UCSD-AML1 (cell line): ENCODE data around the gene SUDS3.
"Not testable (repeated sequence)": the region's sequence is repeated elsewhere in the genome, so short reads cannot be mapped to it uniquely, and the experiment has no call there.

Experiments used
- DNase-seq: peaks from one replicate; lab custom pipeline; 2025; ENCODE audit not compliant: unreplicated experiment; lab: John Stamatoyannopoulos, UW

Gene SUDS3

GRCh38 chr12:118391836-118392235 is 15.5 kb downstream of the SUDS3 start:
- DNase-seq: no peak

DNA sequence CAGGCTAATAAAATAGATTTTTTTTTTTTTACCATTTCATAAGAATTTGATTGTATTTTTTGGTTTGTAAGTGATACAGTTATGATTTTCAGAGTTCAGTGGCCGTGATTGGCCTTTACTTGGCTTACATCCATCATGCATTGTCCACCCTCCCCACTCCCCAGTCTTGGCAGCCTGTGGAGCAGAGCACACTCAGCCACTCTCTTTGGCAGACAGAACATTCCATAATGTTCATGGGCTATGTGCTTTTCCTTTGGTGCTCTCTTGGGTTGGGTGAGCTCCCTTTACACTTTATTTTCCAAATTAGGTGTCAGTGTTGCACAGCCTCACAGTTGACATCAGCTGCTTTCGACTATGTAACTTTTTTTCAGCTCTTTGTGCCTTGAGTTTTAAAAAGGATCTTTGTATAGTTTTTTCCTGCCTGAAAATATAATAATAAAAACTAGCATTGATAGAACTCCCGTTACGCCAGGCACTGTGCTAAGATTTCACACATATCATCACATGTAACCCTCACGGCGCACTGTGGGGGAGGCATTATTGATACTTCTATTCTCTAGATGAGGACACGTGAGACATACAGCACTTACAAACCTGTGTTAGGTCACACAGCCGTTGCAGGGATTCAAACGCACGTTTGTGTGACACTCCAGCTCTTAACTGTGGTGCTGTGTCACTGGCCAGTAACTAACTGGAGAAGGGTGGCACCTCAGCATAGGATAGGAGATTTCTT is 21.5 kb downstream of the SUDS3 start:
- no peak for DNase-seq

DNA sequence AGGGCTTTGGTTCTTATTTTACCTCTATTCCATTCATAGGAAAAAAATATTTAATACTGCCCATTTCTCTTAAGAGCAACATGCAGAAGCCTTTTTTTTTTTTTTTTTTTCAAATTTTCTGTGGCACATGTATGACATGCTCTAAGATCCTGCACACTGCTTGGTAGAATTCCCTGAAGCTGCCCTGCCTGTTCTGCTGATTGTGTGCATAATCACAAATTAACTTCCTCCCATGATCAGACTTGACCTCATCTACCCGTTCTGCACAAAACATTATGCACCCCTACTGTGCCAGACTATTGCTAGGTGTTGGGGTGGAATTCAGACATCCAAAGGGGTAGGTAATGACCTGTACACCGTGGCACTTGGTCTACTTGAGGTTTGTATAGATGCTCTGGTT is 22.2 kb downstream of the SUDS3 start:
- DNase-seq: no peak

DNA sequence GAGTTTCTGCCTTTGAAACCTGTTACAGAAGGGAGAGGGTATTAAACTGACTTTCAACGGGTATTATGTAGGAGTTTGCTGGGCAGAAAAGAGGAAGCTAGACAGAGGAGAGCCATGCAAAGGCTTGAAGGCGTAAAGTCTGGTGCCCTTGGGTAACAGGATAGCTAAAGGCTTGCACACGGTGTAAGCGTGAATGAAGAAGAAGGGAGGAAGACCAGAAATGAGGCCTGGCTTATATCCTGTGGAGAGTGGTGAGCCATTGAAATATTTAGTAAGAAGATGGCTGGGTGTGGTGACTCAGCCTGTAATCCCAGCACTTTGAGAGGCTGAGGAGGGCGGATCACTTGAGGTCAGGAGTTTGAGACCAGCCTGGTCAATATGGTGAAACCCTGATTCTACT is 22.6 kb downstream of the SUDS3 start:
- DNase-seq: no peak

DNA sequence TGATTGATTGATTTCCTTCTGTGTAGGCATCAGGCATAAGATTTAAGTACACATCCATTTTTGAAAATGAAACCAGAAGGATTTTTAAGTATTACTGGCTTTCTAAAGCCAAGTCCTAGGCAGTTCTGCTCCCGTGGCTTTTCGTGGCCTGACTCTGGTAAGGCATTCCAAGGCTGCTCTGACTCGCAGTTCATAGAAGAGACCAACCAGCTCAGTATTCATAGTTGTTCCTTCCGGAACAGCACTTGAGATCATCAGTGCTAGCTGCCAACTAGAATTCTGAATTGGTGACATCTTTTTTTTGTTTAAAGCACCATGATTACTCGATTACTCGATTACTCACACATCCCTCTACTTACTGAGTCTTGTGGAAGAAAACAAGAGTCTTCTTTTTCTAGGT is 25.9 kb downstream of the SUDS3 start:
- DNase-seq: no peak

DNA sequence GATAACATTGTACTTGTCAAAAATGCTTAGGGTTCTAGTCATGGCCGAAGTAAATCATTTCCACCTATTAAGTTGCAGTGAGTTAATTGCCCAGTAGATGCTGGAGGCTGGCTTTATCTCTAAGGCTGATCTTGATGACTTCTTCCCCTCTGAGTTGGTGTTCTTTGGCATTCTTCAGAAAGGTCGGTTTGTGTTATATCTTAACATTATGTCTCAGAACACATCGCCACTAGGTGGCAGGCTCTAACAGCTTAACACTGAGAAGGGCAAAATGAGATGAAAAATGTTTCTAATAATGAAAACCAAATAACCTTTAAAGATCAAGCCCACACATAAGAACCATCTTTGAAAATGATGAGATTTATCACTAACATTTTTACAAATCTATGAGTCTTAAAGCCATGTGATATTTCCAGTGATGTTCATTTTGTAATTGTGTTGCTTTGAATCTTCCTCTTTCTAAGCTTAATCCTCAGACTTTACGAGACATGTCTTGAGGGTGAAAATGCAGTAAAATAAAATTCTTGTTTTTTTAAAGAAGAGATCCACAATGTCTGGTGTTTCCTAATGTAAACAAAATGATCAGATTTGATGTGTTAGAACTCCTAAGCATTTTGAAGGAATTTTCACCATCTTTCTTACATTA is 28.6 kb downstream of the SUDS3 start:
- DNase-seq: no peak

DNA sequence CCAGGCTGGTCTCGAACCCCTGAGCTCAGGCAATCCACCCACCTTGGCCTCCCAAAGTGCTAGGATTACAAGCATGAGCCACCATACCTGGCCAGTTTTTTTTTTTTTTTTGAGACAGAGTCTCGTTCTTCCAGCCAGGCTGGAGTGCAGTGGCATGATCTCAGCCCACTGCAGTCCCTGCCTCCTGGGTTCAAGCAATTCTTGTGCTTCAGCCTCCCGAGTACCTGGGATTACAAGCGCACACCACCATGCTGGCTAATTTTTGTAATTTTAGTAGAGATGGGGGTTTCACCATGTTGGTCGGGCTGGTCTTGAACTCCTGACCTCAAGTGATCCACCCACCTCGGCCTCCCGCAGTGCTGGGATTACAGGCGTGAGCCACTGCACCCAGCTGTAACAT is 31.9 kb downstream of the SUDS3 start:
- not testable (repeated sequence) for DNase-seq

DNA sequence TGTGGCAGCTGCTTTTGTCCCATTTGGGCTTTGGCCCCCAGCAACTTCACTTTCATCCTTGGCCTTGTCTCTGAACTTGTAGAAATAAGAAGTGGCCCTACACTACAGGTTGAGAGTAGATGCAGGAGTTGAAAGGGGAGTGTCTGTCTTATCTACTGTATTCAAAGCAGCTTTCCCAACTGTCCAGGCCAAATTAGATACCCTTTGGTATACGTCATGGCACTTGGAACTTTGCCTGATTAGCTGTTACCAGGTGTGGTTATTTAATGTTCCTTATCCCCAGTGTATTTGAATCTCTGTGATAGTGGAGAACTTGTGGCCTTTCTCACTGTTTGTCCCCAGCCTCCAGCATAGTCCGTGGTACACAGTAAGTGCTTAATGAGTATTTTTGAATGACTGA is 33.5 kb downstream of the SUDS3 start:
- DNase-seq: no peak

DNA sequence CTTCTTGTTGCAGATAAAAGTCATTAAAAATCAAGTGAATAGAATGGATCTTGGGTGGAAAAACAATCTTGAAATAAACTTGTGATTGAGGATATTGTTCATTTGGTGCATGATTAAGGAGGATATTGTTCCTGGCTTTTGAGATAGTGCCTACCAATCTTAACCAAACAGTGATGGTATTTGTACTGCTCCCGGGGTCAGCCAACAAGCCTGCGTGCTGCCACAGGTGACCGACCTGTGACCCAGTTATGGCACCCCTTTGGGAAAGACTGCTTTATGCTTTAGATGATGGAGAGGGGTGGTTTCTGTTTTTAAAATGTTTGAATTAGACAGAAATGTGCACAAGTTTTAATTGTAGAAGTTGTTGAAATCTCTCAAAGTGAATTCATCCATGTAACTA is 41.6 kb downstream of the SUDS3 start:
- DNase-seq: no peak

DNA sequence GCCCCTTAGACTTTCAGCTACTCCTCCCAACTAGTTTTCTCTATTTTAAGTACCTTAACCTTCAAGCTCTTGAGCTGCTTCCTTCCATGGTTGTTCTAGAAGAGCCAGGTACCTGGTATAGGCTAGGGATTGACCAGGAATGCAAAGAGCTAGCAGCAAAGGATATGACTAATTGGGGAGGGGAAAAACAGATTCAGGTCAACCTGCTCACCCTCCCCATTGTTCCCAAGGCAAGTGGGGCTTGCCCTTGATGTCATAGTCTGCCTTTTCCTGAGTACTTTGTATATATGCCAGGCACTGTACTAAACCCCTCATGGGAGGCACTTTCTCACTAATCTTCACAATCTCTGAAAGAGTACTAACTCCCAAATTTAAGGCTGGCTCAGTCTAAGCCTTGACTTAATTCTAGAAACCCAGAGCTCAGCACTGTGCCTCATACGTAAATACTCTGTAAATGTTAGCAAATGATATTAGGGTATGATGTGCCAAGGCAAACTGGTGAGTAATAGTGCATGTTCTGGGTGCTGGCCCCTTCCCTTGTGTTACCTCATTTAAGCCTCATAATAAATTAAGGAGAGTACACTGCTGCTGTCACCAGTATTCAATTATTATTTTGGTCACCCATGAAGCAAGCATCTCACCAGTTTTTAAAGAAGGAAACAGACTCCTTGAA is 42.2 kb downstream of the SUDS3 start:
- no peak for DNase-seq

DNA sequence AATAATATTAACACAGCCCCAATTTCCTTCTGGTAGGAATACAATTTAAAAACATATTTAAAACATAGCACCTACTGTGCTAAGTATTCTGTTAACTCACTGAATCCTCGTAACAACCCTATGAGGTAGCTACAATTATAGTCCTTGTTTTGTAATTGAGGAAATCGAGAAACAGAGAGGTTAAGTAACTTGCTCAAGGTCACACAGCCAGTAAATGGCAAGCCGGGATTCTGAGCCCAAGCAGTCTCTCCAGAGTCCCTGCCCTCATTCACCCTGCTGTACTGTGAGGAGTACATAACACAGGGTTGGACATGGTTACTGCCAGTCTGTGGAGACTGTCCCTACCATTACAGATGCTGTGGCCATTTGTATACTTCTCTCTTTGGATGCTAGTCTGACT is 44.3 kb downstream of the SUDS3 start:
- no peak for DNase-seq

DNA sequence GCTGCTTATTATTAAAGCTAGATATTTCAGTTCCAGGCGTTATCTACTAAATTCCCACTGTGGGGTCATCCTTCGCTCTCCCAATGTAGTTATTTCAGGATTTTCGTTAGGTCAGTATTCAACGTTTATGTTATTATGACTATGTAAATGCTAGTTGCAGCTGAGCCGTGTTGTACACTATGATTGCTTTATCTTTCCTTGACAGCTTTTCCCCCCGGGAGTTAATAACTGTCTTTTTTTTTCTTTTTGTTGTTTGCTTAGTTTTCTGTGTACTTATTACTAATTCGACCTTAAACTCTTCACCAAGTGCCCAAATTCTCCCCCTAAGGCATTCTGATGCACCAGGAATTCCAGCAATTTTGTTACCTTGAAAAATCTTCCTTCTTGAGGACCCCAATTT is 48.5 kb downstream of the SUDS3 start:
- DNase-seq: no peak

DNA sequence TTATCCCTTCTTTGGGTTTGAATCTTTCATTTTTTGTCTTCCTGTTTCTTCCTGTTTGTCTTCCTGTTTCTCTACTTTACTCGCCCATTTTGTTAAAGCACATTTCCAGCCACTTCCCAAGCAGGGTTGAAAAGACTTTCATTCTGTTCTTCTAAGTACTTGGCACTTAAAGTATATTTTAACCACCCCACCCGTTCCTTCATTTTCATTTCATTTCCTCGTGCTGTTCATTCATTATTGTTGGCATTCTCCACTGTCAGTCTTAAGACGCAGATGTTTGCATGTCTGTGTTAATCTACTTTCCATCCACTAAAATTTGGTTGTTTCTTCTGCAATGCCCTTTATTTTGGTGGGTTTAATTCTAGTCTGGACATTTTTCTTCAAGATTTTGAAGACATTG is 49.0 kb downstream of the SUDS3 start:
- no peak for DNase-seq

DNA sequence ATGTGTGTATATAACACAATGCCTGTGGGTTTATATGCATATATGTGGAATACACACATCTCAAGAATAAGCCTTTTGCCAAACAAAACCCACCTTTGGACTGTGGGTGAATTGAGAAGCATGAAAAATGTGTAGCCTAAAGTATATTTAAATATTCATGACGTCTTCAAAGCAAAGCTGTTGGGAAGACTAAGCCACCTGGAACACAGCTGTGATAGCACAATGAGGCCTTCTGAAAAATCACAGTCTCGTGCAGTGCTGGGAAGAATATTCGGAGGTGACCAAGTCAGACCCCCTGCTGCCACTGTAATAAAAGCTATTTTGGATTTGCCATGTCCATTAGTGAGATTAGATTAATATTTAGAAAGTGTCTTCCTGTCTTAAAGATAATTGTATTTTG is 51.5 kb downstream of the SUDS3 start:
- no peak for DNase-seq

- no peak for DNase-seq
Measured at GRCh38 chr12:118428643-118429042, 52.3 kb downstream of the SUDS3 start.

- DNase-seq: no peak
Measured at GRCh38 chr12:118429688-118430383, 53.5 kb downstream of the SUDS3 start.

DNA sequence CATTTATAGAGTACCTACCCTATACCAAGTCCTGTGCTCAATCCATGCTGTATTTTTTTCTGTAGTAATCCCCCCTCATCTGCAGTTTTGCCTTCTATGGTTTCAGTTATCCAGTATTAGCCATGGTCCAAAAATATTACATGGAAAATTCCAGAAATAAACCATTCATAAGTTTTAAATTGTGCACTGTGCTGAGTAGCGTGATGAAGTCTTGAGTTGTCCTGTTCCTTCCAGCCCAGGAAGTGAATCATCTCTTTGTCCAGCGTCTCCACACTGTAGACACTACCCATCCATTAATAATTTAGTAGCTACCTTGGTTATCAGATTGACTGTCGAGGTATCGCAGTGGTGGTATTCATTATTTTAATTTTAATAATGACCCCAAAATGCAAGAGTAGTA is 54.2 kb downstream of the SUDS3 start:
- no peak for DNase-seq

GRCh38 chr12:118432812-118433545 is 56.6 kb downstream of the SUDS3 start:
- DNase-seq: no peak

- no peak for DNase-seq
Measured at GRCh38 chr12:118436002-118436730, 59.8 kb downstream of the SUDS3 start.

DNA sequence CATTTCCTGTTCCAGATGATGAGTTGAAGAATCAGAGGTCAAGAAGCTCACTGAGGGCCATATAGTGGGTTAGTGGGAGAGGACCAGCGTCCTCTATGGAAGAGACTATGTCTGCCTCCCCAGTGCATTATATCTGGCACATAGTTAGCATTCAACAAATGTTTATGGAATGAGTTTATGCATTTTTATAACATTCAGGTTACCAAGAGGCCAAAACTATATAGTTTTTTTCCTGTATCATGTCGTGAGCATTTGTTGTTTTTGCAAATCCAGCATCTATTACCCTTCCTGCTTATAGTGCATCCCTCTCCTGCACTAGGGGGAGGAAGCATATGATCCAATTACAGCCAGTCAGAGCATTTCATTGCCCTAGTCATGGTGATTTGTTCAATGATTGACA is 60.6 kb downstream of the SUDS3 start:
- DNase-seq: no peak
